Right renal cortex interstitium (tissue), 3 donors: ENCODE data around the gene RASD1. TPM values are rescaled to one million over a fixed set of nuclear protein-coding genes. Genes with fewer than 3 reads are reported as not detected.
"Not testable (repeated sequence)": the region's sequence is repeated elsewhere in the genome, so short reads cannot be mapped to it uniquely, and the experiment has no call there.

Source experiments
- DNase-seq, 3 donors: peaks; one replicate each; pipeline ENCODE4 v3.0.0-alpha.2; 2013; ENCODE audit warnings: low read depth in 3 of 3, low spot score in 2 of 3
- polyA plus RNA-seq, 3 donors: library from polyadenylated mRNA; unstranded; fragments of 120-200 nt; gene quantifications; one replicate each; pipeline ENCODE4 v1.2.1, GENCODE V29; 2013; ENCODE audit not compliant: insufficient read length in 3 of 3

The RASD1 gene
- polyA plus RNA-seq, 3 donors, result 0.71 to 0.99 (median 0.80) TPM

GRCh38 chr17:17480593-17481148 lies 15.5 kb downstream of the RASD1 start:
- DNase-seq, result no peak

- no peak for DNase-seq
Observed at GRCh38 chr17:17479209-17479608, 17.0 kb downstream of the RASD1 start.

- DNase-seq, result peak; percentile 82 to 89 (median 86)
Observed at GRCh38 chr17:17476865-17477467, 19.2 kb downstream of the RASD1 start, which contains the start of gene MED9. MED9 (plus strand) TSS chr17:17477000; CDS start chr17:17477042, 42 bp downstream.

- DNase-seq, result no peak
Observed at GRCh38 chr17:17474341-17474740, 21.9 kb downstream of the RASD1 start.

GRCh38 chr17:17472333-17472920 lies 23.8 kb downstream of the RASD1 start:
- DNase-seq, result no peak

- DNase-seq, result no peak
Observed at GRCh38 chr17:17469996-17470395, 26.2 kb downstream of the RASD1 start.

- no peak for DNase-seq
Observed at GRCh38 chr17:17469358-17469757, 26.8 kb downstream of the RASD1 start.

- no peak for DNase-seq
Observed at GRCh38 chr17:17468217-17469010, 27.8 kb downstream of the RASD1 start.

- no peak for DNase-seq
Observed at GRCh38 chr17:17467720-17468119, 28.5 kb downstream of the RASD1 start.

GRCh38 chr17:17467016-17467415 lies 29.2 kb downstream of the RASD1 start:
- DNase-seq, result no peak

GRCh38 chr17:17466511-17466910 lies 29.7 kb downstream of the RASD1 start:
- no peak for DNase-seq

- not testable (repeated sequence) for DNase-seq
Observed at GRCh38 chr17:17465878-17466277, 30.3 kb downstream of the RASD1 start.

GRCh38 chr17:17463821-17464220 lies 32.4 kb downstream of the RASD1 start:
- DNase-seq, result no peak

- no peak for DNase-seq
Observed at GRCh38 chr17:17462048-17462824, 34.0 kb downstream of the RASD1 start.

- DNase-seq, result no peak
Observed at GRCh38 chr17:17460038-17460437, 36.2 kb downstream of the RASD1 start.

- no peak for DNase-seq
Observed at GRCh38 chr17:17457680-17458079, 38.5 kb downstream of the RASD1 start.

- DNase-seq, result no peak
Observed at GRCh38 chr17:17456251-17456650, 39.9 kb downstream of the RASD1 start.

- DNase-seq, result no peak
Observed at GRCh38 chr17:17455173-17455572, 41.0 kb downstream of the RASD1 start.

- not testable (repeated sequence) for DNase-seq
Observed at GRCh38 chr17:17454700-17455099, 41.5 kb downstream of the RASD1 start.

GRCh38 chr17:17454276-17454675 lies 41.9 kb downstream of the RASD1 start:
- DNase-seq, result no peak

- DNase-seq, result no peak
Observed at GRCh38 chr17:17453088-17453487, 43.1 kb downstream of the RASD1 start.
